A673 (cell line): ENCODE results near the gene ANKRD13B.

Experiments used
- EZH2 ChIP-seq: fragments of 200-600 bp; sonication (generic); IDR thresholded peaks from 2 replicates; pipeline ENCODE4 v1.6.1; 2017; ENCODE audit warnings: borderline replicate concordance, low read depth, mild to moderate bottlenecking, mixed read lengths, antibody characterized with exemption, low read length; ENCODE audit not compliant: poor library complexity, severe bottlenecking
- TF ChIP-seq, protein P1 (sequence below): fragments of 300-800, 200-600 bp; sonication (generic); conservative IDR thresholded peaks from 2 replicates; pipeline ENCODE4 v1.5.1; 2017; ENCODE audit warnings: low read depth, mild to moderate bottlenecking, antibody characterized with exemption, low read length, moderate library complexity, mixed read lengths

DNA sequence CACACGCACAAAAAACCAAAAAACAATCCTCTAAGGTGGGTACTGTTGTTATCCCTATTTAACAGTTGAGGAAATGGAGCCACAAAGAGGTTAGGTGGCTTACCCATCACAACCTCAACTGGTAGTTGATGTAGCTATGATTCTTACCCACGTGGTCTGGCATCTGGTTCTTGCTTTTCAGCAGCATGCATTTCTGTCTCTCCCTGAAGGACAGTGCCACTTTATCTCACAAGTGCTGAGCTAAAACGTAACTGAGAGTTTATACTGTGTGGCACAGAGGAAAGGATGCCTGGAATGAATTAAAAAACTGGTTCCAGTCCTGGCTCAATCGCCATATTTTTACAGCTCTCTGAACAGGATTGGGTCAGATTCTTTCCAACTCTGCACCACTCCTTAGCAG is 31.7 kb downstream of the ANKRD13B start:
- TF ChIP-seq, protein P1, sequence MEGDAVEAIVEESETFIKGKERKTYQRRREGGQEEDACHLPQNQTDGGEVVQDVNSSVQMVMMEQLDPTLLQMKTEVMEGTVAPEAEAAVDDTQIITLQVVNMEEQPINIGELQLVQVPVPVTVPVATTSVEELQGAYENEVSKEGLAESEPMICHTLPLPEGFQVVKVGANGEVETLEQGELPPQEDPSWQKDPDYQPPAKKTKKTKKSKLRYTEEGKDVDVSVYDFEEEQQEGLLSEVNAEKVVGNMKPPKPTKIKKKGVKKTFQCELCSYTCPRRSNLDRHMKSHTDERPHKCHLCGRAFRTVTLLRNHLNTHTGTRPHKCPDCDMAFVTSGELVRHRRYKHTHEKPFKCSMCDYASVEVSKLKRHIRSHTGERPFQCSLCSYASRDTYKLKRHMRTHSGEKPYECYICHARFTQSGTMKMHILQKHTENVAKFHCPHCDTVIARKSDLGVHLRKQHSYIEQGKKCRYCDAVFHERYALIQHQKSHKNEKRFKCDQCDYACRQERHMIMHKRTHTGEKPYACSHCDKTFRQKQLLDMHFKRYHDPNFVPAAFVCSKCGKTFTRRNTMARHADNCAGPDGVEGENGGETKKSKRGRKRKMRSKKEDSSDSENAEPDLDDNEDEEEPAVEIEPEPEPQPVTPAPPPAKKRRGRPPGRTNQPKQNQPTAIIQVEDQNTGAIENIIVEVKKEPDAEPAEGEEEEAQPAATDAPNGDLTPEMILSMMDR: no peak
- TF ChIP-seq EZH2: no peak
